Measurements from ENCODE around the gene ULBP2.
"Not testable (repeated sequence)": the region's sequence is repeated elsewhere in the genome, so short reads cannot be mapped to it uniquely, and the experiment has no call there.

ULBP2 gene

DNA sequence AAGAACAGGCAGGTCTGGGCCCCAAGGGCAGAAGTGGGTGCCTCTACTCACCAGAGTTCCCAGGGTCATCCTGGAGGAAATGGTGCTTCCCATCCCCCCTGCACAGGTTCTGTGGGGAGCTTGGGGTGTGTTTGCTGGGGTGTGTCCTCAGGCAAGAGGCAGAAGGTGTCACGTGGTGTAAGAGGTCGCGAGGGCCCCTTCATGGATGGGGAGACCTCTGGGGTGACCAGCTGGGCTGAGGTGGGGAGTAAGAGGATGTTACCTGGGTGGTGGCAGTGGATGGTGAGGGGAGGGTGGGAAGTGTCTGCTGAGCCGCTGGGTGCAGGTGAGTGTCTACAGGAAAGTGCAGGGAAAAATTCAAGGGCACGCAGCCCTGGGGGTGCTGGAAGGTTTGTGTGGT is 19.7 kb upstream of the ULBP2 start:
- H3K36me3 ChIP-seq (ENCODE audit: insufficient read depth, low read length); H3K9me3 ChIP-seq (ENCODE audit: insufficient read depth, low read depth, low read length); H3K4me1 ChIP-seq (ENCODE audit: insufficient read depth, low read length); H3K27ac ChIP-seq (ENCODE audit: low read depth, low read length); H3K9ac ChIP-seq (ENCODE audit: low read depth, low read length): not testable (repeated sequence)
- WGBS: 28% methylated on average over 5 of the region's 5 CpGs
- Histone ChIP-seq H3K27me3 (ENCODE audit: insufficient read depth, low read length) (peaks cover 89% of the 10 kb centered on the region), H3K4me3 (ENCODE audit: low read length) (peak overlapping the region; percentile 64)

DNA sequence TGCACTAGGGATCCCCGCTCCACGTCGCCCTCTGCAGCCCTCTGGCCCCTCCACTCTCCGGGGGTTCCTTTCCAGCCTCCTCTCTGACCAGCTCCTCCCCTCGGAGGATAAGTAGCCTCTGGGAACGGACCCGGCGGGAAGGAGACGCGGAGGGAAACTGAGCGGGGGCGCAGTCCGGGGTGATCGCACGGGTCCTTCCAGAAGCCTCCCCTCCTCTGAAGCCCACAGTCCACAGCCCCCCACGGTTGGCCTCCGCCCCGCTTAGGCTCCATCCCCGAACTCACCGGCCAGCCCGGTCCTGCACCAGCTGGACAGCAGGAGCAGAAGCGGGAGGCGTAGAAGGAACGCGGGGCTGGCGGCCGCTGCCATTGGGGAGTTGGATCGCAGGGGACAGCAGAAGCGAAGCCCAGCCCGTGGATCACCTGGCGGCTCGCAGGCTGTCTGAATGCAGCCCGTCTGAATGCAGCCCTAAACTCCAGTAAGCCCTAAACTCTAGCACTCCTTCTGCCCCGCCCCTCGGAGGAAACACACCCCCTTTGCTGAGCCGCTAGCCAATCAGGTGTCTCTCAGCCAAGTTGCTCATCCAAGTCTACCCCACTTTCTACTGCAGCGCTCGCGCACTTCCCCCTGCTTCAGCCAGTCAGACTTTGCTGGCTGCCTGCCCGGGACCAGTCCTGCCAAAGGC is 19.0 kb upstream of the ULBP2 start, which contains the start of gene RAET1G:
Gene RAET1G, minus strand, starts transcription at position 480 of the 685 bp plus-strand sequence. Its CDS starts 111 bp downstream, at position 369.
- H3K9me3 ChIP-seq (ENCODE audit: insufficient read depth, low read depth, low read length): no peaks in the 10 kb centered on the region

DNA sequence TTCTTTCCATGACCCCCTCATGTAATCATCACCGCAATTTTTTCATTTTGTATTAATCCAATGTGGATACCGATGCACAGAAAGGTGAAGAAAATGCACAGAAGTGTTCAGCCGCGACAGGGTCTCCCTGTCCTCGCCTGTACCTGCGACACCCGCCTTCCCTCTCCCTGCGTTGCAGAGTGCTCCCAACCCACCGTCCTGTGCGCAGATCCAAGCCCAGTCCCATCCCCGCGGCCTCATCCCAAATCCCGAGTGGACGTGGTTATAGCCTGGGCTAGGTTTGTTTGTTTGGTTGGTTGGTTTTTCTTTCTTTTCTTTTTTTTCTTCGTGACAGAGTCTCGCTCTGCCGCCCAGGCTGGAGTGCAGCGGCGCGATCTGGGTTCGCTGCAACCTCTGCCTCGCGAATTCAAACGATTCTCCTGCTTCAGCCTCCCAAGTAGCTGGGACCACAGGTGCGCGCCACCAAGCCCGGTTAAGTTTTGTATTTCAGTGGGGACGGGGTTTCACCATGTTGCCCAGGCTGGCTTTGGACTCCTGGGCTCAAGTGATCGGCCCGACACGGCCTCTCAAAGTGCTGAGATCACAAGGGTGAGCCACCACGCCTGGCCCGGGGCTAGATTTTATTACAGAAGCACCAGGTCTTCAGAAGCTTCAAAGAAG is 18.4 kb upstream of the ULBP2 start:
- no peaks in the 10 kb centered on the region for H3K36me3 ChIP-seq (ENCODE audit: insufficient read depth, low read length)
- H3K9ac ChIP-seq (ENCODE audit: low read depth, low read length): no peak overlapping the region
- peak overlapping the region; percentile 64 for H3K4me3 ChIP-seq (ENCODE audit: low read length)
- H3K4me1 ChIP-seq (ENCODE audit: insufficient read depth, low read length): no peaks in the 10 kb centered on the region
- 23% methylated on average over 29 of the region's 33 CpGs for WGBS
- H3K9me3 ChIP-seq (ENCODE audit: insufficient read depth, low read depth, low read length): no peaks in the 10 kb centered on the region
- H3K27ac ChIP-seq (ENCODE audit: low read depth, low read length): no peak overlapping the region
- H3K27me3 ChIP-seq (ENCODE audit: insufficient read depth, low read length): peaks cover 84% of the 10 kb centered on the region

More for the DNA sequence above, 19.0 kb upstream of the ULBP2 start, which contains the start of gene RAET1G:
- H3K27ac ChIP-seq (ENCODE audit: low read depth, low read length): no peak within 1 kb of the TSS
- H3K9ac ChIP-seq (ENCODE audit: low read depth, low read length): no peak within 1 kb of the TSS
- peaks cover 91% of the 10 kb centered on the region for H3K27me3 ChIP-seq (ENCODE audit: insufficient read depth, low read length)
- no peaks in the 10 kb centered on the region for H3K36me3 ChIP-seq (ENCODE audit: insufficient read depth, low read length)
- WGBS: under 1% methylated on average over 40 of the region's 40 CpGs
- H3K4me3 ChIP-seq (ENCODE audit: low read length): peak within 1 kb of the TSS; percentile 64
- no peaks in the 10 kb centered on the region for H3K4me1 ChIP-seq (ENCODE audit: insufficient read depth, low read length)

DNA sequence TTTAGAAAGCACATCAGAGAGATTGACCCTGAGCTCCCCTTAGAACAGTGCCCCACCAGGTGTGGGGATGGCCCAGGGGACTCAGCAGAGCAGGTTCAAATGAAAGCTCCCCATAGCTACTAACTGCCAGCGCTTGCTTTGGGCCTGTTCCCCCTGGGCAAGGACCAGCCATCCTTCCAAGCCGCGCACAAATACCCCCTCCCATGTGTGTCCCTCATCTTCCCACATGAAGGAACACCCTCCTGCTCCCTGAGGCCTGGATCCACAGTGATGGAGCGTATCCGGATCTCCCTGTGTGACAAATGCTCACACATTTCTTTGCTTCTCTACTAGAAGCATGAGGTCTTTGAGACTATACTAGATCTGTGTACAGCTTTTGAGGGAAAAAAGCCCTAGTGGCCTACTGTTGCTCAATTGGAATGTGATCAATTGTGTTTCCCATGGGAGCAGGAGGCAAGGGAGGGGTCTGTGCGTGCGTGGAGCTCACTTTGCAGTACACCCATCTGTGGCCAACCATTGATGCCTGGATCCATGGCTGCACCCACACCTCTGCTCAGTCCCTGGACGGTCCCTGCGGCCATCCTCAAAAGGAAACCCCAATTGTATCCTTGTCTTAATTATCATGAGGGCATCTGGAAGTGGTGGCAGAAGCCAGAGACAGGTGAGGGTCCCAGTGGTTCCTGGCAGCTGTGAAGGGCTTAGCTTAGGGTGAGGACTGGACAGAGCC is 17.4 kb upstream of the ULBP2 start:
- Histone ChIP-seq H3K9me3 (ENCODE audit: insufficient read depth, low read depth, low read length) (no peaks in the 10 kb centered on the region), H3K4me3 (ENCODE audit: low read length) (no peak overlapping the region), H3K9ac (ENCODE audit: low read depth, low read length) (no peak overlapping the region), H3K4me1 (ENCODE audit: insufficient read depth, low read length) (no peaks in the 10 kb centered on the region), H3K27ac (ENCODE audit: low read depth, low read length) (no peak overlapping the region), H3K36me3 (ENCODE audit: insufficient read depth, low read length) (no peaks in the 10 kb centered on the region), H3K27me3 (ENCODE audit: insufficient read depth, low read length) (peaks cover 82% of the 10 kb centered on the region)
- 57% methylated on average over 9 of the region's 9 CpGs for WGBS

DNA sequence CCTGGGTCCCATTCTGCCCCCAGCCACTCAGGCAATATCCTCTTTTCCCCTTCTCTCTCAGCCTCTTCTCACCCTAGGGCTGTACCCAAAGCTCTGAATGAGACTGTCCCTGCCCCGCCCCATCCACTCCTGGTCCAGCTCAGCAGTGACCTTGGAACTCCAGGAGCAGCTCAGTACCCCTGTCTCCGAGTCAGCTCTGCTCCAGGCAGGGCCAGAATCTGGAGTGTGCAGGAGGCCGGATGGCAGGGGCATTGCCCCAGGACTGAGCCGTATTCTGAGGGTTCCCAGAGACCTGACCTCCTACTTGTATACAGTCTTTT is 16.9 kb upstream of the ULBP2 start:
- Histone ChIP-seq H3K27ac (ENCODE audit: low read depth, low read length) (no peak overlapping the region), H3K36me3 (ENCODE audit: insufficient read depth, low read length) (no peaks in the 10 kb centered on the region), H3K9me3 (ENCODE audit: insufficient read depth, low read depth, low read length) (no peaks in the 10 kb centered on the region), H3K4me1 (ENCODE audit: insufficient read depth, low read length) (no peaks in the 10 kb centered on the region), H3K27me3 (ENCODE audit: insufficient read depth, low read length) (peaks cover 84% of the 10 kb centered on the region), H3K9ac (ENCODE audit: low read depth, low read length) (no peak overlapping the region), H3K4me3 (ENCODE audit: low read length) (no peak overlapping the region)
- WGBS: 75% methylated on average over 4 of the region's 4 CpGs

DNA sequence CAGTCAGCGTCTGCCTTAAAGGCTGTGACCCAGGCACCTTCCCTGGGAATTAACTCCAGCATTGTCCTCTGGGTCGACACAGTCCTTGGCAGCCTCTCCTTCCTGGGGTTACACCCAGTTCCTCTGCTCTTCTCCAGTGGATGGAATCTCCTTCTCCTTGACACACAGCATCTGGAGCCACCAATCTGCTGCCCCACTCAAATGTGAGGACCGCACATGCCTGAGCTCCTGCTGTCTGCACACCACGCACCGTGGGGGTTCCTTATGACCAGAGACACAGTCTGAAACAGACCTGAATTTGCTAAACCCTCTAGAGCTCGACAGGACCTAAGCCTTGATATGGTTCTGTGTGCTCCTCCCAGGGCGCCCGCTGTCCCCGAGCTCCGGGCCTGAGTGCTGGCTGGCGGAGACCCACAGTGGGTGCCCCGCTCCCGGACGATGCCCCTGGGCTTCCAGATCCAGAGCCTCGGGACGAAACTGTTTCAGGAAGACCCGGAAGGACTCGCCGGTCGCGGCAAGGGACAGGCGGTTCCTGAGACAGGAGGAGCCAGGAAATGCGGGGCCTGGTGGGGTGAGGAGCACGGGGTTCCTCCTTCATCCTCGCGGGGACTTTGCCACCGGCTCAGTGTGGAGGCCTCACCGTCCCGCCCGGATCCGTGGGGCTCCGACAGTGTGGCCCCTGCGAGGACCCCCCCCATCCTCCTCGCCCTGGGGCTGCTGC is 16.4 kb upstream of the ULBP2 start:
- Histone ChIP-seq H3K4me1 (ENCODE audit: insufficient read depth, low read length) (no peaks in the 10 kb centered on the region), H3K4me3 (ENCODE audit: low read length) (peak overlapping the region; percentile 65), H3K9me3 (ENCODE audit: insufficient read depth, low read depth, low read length) (no peaks in the 10 kb centered on the region), H3K27ac (ENCODE audit: low read depth, low read length) (no peak overlapping the region), H3K27me3 (ENCODE audit: insufficient read depth, low read length) (peaks cover 84% of the 10 kb centered on the region), H3K36me3 (ENCODE audit: insufficient read depth, low read length) (no peaks in the 10 kb centered on the region), H3K9ac (ENCODE audit: low read depth, low read length) (peak overlapping the region; percentile 35; the same call in 1 of the 2 replicates)
- 10% methylated on average over 34 of the region's 34 CpGs for WGBS

DNA sequence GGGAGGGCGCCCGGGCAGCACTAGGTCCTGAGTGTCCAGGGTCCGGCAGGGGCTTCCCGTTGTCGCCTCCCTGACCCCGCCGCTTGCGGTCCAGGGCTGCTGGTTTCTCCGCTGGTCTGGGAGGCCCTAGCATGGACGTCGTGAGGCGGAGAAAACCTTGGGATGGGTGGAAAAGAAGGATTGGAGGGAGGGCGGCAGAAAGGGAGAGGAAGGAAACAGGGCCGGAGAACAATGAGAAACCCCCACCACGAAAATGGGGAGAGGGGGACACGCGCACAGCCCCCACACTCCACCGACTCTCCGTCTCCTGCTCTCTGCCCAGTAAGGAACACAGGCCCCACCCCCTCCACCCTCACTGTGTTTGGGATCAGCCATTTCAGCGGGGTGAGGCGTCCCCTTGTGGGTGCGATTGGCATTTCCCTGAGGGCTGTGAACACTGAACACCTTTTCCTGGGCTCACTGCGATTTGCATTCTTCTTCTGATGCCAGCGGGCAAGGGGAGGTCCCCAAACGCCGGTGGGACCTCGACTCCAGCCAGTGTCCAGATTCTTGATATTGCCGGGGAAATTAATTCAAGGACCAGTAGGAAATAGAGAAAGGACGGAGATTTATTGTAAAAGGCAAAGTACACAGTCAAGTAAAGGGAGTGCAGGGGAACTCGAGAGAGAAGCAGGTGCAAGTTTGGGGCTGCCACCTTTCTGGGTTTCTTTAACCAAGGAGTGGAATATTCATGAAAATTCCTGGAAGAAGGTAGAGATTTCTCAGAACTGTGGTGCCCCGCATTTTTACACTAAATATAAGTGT is 15.6 kb upstream of the ULBP2 start:
- Histone ChIP-seq H3K36me3 (ENCODE audit: insufficient read depth, low read length) (no peaks in the 10 kb centered on the region), H3K9me3 (ENCODE audit: insufficient read depth, low read depth, low read length) (no peaks in the 10 kb centered on the region), H3K27me3 (ENCODE audit: insufficient read depth, low read length) (peaks cover 84% of the 10 kb centered on the region), H3K27ac (ENCODE audit: low read depth, low read length) (no peak overlapping the region), H3K9ac (ENCODE audit: low read depth, low read length) (peak overlapping the region; percentile 35; the same call in 1 of the 2 replicates), H3K4me3 (ENCODE audit: low read length) (peak overlapping the region; percentile 65), H3K4me1 (ENCODE audit: insufficient read depth, low read length) (no peaks in the 10 kb centered on the region)
- 6% methylated on average over 29 of the region's 31 CpGs for WGBS

DNA sequence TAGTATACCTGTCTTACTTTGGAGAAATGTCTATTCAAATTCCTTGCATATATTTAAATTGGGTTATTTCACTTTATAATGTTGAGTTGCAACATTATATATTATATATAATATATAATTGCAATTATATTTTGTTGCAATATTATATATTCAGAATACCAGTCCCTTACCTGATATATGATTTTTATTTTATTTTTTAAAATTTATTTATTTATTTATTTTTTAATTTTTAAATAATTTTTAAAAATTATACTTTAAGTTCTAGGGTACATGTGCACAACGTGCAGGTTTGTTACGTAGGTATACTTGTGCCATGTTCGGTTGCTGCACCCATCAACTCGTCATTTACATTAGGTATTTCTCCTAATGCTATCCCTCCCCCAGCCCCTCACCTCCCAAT is 14.8 kb upstream of the ULBP2 start:
- WGBS: 87% methylated on average over 4 of the region's 4 CpGs
- not testable (repeated sequence) for H3K27ac ChIP-seq (ENCODE audit: low read depth, low read length); H3K4me3 ChIP-seq (ENCODE audit: low read length); H3K9ac ChIP-seq (ENCODE audit: low read depth, low read length); H3K36me3 ChIP-seq (ENCODE audit: insufficient read depth, low read length); H3K9me3 ChIP-seq (ENCODE audit: insufficient read depth, low read depth, low read length); H3K4me1 ChIP-seq (ENCODE audit: insufficient read depth, low read length)
- H3K27me3 ChIP-seq (ENCODE audit: insufficient read depth, low read length): peaks cover 84% of the 10 kb centered on the region

DNA sequence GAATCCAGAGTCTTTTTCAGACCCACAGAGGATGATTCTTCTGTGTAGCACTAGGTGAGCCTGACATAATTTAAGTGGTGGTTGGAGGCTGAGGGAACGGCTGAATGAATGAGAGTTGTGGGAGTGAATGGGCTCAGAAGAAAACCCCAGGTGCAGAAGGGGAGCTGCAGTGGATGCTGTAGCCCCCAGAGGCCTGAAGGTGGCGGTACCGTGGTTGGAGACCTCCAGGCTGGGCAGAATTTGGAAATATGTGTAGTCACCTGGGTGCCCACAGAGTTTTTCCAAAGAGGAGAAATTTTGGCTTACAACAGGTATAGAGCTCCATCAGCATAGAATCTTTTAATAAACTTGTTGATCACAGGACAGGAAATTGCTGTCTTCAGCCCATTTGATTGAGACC is 12.4 kb upstream of the ULBP2 start:
- H3K9ac ChIP-seq (ENCODE audit: low read depth, low read length): no peak overlapping the region
- no peaks in the 10 kb centered on the region for H3K36me3 ChIP-seq (ENCODE audit: insufficient read depth, low read length)
- no peaks in the 10 kb centered on the region for H3K4me1 ChIP-seq (ENCODE audit: insufficient read depth, low read length)
- peaks cover 79% of the 10 kb centered on the region for H3K27me3 ChIP-seq (ENCODE audit: insufficient read depth, low read length)
- WGBS: 12% methylated on average over 3 of the region's 3 CpGs
- no peaks in the 10 kb centered on the region for H3K9me3 ChIP-seq (ENCODE audit: insufficient read depth, low read depth, low read length)
- no peak overlapping the region for H3K4me3 ChIP-seq (ENCODE audit: low read length)
- no peak overlapping the region for H3K27ac ChIP-seq (ENCODE audit: low read depth, low read length)

DNA sequence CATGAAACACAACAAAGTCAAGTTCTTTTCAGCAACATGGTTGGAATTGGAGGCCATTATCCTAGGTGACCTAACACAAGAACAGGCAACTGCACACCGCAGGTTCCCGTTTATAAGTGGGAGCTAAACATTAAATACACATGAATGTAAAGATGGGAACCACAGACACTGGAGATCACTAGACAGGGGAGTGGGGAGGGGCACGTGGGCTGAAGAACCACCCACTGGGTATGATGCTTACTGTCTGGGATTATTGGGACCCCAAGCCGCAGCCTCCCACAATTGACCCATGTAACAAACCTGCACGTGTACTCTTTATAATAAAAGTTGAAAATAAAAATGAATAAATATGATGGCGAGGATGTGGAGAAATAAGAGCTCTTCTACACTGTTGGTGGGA is 10.3 kb upstream of the ULBP2 start:
- WGBS: 74% methylated on average over 6 of the region's 6 CpGs
- Histone ChIP-seq H3K27ac (ENCODE audit: low read depth, low read length) (no peak overlapping the region), H3K36me3 (ENCODE audit: insufficient read depth, low read length) (no peaks in the 10 kb centered on the region), H3K4me1 (ENCODE audit: insufficient read depth, low read length) (no peaks in the 10 kb centered on the region), H3K27me3 (ENCODE audit: insufficient read depth, low read length) (peaks cover 80% of the 10 kb centered on the region), H3K4me3 (ENCODE audit: low read length) (no peak overlapping the region), H3K9me3 (ENCODE audit: insufficient read depth, low read depth, low read length) (no peaks in the 10 kb centered on the region), H3K9ac (ENCODE audit: low read depth, low read length) (no peak overlapping the region)

Measured in HUES64 (cell line).